HL-60 (cell line): ENCODE data around the gene CDNF.

Source experiments
- GABPA ChIP-seq: IDR thresholded peaks from 2 replicates; pipeline ENCODE4 v1.6.1; 2012; ENCODE audit warnings: low read depth
- SPI1 ChIP-seq: IDR thresholded peaks from 2 replicates; pipeline ENCODE4 v1.6.1; 2012; ENCODE audit warnings: low read depth, mild to moderate bottlenecking, borderline replicate concordance
- TF ChIP-seq, protein P1 (sequence below): IDR thresholded peaks from one replicate; pipeline ENCODE4 v1.5.1; 2011; ENCODE audit warnings: low read length, control low read depth, inconsistent platforms; ENCODE audit not compliant: insufficient read depth
- TF ChIP-seq, protein P2 (sequence below): IDR thresholded peaks from 2 replicates; pipeline ENCODE4 v1.6.1; 2012; ENCODE audit warnings: low read depth; ENCODE audit not compliant: insufficient replicate concordance

DNA sequence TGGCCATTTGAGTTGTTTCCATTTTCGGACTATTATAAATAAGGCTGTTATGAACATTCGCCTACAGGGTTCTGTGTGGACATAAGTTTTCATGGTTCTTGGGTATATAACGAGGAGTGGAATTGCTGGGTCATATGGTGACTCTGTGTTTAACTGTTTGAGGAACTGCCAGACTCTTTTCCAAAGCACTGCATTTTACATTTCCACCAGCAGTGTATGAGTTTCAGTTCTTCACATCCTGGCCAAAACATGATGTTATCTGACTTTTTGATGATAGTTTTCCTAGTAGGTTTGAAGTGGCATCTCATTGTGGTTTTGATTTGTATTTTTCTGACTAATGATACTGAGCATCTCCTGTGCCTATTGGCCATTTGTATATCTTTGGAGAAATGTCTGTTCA, 46.2 kb upstream of the CDNF start:
- TF ChIP-seq, protein P1, sequence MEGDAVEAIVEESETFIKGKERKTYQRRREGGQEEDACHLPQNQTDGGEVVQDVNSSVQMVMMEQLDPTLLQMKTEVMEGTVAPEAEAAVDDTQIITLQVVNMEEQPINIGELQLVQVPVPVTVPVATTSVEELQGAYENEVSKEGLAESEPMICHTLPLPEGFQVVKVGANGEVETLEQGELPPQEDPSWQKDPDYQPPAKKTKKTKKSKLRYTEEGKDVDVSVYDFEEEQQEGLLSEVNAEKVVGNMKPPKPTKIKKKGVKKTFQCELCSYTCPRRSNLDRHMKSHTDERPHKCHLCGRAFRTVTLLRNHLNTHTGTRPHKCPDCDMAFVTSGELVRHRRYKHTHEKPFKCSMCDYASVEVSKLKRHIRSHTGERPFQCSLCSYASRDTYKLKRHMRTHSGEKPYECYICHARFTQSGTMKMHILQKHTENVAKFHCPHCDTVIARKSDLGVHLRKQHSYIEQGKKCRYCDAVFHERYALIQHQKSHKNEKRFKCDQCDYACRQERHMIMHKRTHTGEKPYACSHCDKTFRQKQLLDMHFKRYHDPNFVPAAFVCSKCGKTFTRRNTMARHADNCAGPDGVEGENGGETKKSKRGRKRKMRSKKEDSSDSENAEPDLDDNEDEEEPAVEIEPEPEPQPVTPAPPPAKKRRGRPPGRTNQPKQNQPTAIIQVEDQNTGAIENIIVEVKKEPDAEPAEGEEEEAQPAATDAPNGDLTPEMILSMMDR: no peak
- TF ChIP-seq SPI1 (no peak), GABPA (no peak)
- TF ChIP-seq, protein P2, sequence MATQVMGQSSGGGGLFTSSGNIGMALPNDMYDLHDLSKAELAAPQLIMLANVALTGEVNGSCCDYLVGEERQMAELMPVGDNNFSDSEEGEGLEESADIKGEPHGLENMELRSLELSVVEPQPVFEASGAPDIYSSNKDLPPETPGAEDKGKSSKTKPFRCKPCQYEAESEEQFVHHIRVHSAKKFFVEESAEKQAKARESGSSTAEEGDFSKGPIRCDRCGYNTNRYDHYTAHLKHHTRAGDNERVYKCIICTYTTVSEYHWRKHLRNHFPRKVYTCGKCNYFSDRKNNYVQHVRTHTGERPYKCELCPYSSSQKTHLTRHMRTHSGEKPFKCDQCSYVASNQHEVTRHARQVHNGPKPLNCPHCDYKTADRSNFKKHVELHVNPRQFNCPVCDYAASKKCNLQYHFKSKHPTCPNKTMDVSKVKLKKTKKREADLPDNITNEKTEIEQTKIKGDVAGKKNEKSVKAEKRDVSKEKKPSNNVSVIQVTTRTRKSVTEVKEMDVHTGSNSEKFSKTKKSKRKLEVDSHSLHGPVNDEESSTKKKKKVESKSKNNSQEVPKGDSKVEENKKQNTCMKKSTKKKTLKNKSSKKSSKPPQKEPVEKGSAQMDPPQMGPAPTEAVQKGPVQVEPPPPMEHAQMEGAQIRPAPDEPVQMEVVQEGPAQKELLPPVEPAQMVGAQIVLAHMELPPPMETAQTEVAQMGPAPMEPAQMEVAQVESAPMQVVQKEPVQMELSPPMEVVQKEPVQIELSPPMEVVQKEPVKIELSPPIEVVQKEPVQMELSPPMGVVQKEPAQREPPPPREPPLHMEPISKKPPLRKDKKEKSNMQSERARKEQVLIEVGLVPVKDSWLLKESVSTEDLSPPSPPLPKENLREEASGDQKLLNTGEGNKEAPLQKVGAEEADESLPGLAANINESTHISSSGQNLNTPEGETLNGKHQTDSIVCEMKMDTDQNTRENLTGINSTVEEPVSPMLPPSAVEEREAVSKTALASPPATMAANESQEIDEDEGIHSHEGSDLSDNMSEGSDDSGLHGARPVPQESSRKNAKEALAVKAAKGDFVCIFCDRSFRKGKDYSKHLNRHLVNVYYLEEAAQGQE: no peak
